SK-N-SH (cell line): ENCODE results near the gene ADGRF4. TPM values are rescaled to one million over a fixed set of nuclear protein-coding genes. Genes with fewer than 3 reads are reported as not detected.

Experiments
- CTCF ChIA-PET: fragments of 300-600, 350-600 bp; formaldehyde crosslinking; extraction: SDS; loops from one replicate; lab custom pipeline; 2021; lab: Yijun Ruan, JAX
- POLR2A ChIA-PET: fragments of 350-600 bp; sonication (Branson Sonifier 250); formaldehyde crosslinking; extraction: SDS; loops from one replicate; lab custom pipeline; 2020; ENCODE audit warnings: antibody characterized with exemption, inconsistent platforms; lab: Yijun Ruan, JAX
- DNase-seq: peaks from one replicate; pipeline ENCODE4 v3.0.0; 2012
- H2AFZ ChIP-seq: fragments of 200-600 bp; sonication (generic); 2 replicates; pipeline ENCODE4 v1.8.1; 2016; ENCODE audit warnings: antibody characterized with exemption, mild to moderate bottlenecking, low read depth
- H3F3A ChIP-seq: fragments of 200-600 bp; sonication (generic); replicated peaks from 2 replicates; pipeline ENCODE3; 2016; ENCODE audit warnings: antibody characterized with exemption, mild to moderate bottlenecking; ENCODE audit not compliant: insufficient read depth
- H3K27ac ChIP-seq, 2 experiments: fragments of 200-500 bp in 1 of 2; fragments of 200-600 bp in 1 of 2; sonication (Bioruptor generic) in 1 of 2; sonication (generic), shearing (Covaris generic) in 1 of 2; 2 replicates each; pipeline versions ENCODE4 v1.5.1 to v1.6.1; 2014 to 2016; ENCODE audit warnings: low read depth in 2 of 2, inconsistent platforms in 1 of 2, low read length in 1 of 2, mild to moderate bottlenecking in 1 of 2, mixed read lengths in 1 of 2
- H3K27me3 ChIP-seq: fragments of 200-600 bp; sonication (generic), shearing (Covaris generic); 2 replicates; pipeline ENCODE4 v1.6.1; 2016; ENCODE audit warnings: mixed run types; ENCODE audit not compliant: insufficient read depth
- H3K36me3 ChIP-seq, 2 experiments: fragments of 200-500 bp in 1 of 2; fragments of 200-600 bp in 1 of 2; sonication (Bioruptor generic) in 1 of 2; sonication (generic) in 1 of 2; replicated peaks in 1 of 2; 2 replicates each; pipeline versions ENCODE3 to v1.5.1; 2014 to 2016; ENCODE audit warnings: low read length in 1 of 2, mild to moderate bottlenecking in 1 of 2; ENCODE audit not compliant: insufficient read depth in 2 of 2, control insufficient read depth in 1 of 2
- H3K4me1 ChIP-seq, 2 experiments: fragments of 200-500 bp in 1 of 2; fragments of 200-600 bp in 1 of 2; sonication (Bioruptor generic) in 1 of 2; sonication (generic), shearing (Covaris generic) in 1 of 2; 2 replicates each; pipeline versions ENCODE4 v1.5.1 to v1.6.1; 2014 to 2016; ENCODE audit warnings: low read depth in 1 of 2, low read length in 1 of 2, mixed run types in 1 of 2; ENCODE audit not compliant: insufficient read depth in 2 of 2, control insufficient read depth in 1 of 2
- H3K4me2 ChIP-seq: fragments of 200-600 bp; sonication (generic), shearing (Covaris generic); 2 replicates; pipeline ENCODE4 v1.6.1; 2017; ENCODE audit warnings: mixed run types
- H3K4me3 ChIP-seq, 2 experiments: fragments of 200-500 bp in 1 of 2; fragments of 200-600 bp in 1 of 2; sonication (Bioruptor generic) in 1 of 2; sonication (generic), shearing (Covaris generic) in 1 of 2; 2 replicates each; pipeline versions ENCODE4 v1.5.1 to v1.8.1; 2014 to 2016; ENCODE audit warnings: low read depth in 2 of 2, inconsistent platforms in 1 of 2, low read length in 1 of 2, mild to moderate bottlenecking in 1 of 2, mixed read lengths in 1 of 2, moderate library complexity in 1 of 2
- H3K79me2 ChIP-seq: fragments of 200-600 bp; sonication (generic); 2 replicates; pipeline ENCODE4 v1.8.1; 2017; ENCODE audit warnings: mild to moderate bottlenecking; ENCODE audit not compliant: insufficient read depth
- H3K9ac ChIP-seq: fragments of 200-600 bp; sonication (generic); 2 replicates; pipeline ENCODE4 v1.6.1; 2017; ENCODE audit warnings: mixed run types
- H3K9me2 ChIP-seq: fragments of 200-600 bp; sonication (generic); 2 replicates; pipeline ENCODE4 v1.6.1; 2017; ENCODE audit warnings: mixed run types
- H3K9me3 ChIP-seq: fragments of 200-600 bp; sonication (generic); 2 replicates; pipeline ENCODE4 v1.6.1; 2017; ENCODE audit warnings: mixed run types, mild to moderate bottlenecking, moderate library complexity
- H4K20me1 ChIP-seq: fragments of 200-600 bp; sonication (generic); 2 replicates; pipeline ENCODE4 v1.6.1; 2017; ENCODE audit warnings: mild to moderate bottlenecking, mixed run types; ENCODE audit not compliant: insufficient read depth
- FOSL2 ChIP-seq: IDR thresholded peaks from 2 replicates; pipeline ENCODE4 v1.4.0; 2012; ENCODE audit warnings: low read depth, mild to moderate bottlenecking, moderate library complexity, borderline replicate concordance
- FOXJ3 ChIP-seq: sonication (generic); formaldehyde crosslinking; IDR thresholded peaks from 2 replicates; pipeline ENCODE4 v1.5.1; 2020; ENCODE audit warnings: mild to moderate bottlenecking, missing genetic modification reagents
- MEF2A ChIP-seq: IDR thresholded peaks from 2 replicates; pipeline ENCODE4 v1.4.0; 2012; ENCODE audit warnings: low read depth, borderline replicate concordance
- MXI1 ChIP-seq: IDR thresholded peaks from 2 replicates; pipeline ENCODE4 v1.6.1; 2012; ENCODE audit warnings: mild to moderate bottlenecking, low read depth, low read length, improper control_type of control experiment
- NRF1 ChIP-seq: IDR thresholded peaks from 2 replicates; pipeline ENCODE4 v1.6.1; 2012; ENCODE audit warnings: low read depth, mild to moderate bottlenecking, low read length
- POLR2AphosphoS5 ChIP-seq: IDR thresholded peaks from 2 replicates; pipeline ENCODE4 v1.6.1; 2012; ENCODE audit warnings: low read depth, low read length
- RAD21 ChIP-seq: IDR thresholded peaks from 2 replicates; pipeline ENCODE4 v1.6.1; 2012; ENCODE audit warnings: mild to moderate bottlenecking, low read length
- RCOR1 ChIP-seq: fragments of 150-350 bp; IDR thresholded peaks from 2 replicates; pipeline ENCODE4 v1.6.1; 2017; ENCODE audit warnings: antibody characterized with exemption, low read length
- REST ChIP-seq: IDR thresholded peaks from 2 replicates; pipeline ENCODE4 v1.6.1; 2012; ENCODE audit warnings: mild to moderate bottlenecking, low read depth, low read length, moderate library complexity
- RFX5 ChIP-seq: IDR thresholded peaks from 2 replicates; pipeline ENCODE4 v1.6.1; 2012; ENCODE audit warnings: mild to moderate bottlenecking, improper control_type of control experiment, low read length
- RXRA ChIP-seq: IDR thresholded peaks from 2 replicates; pipeline ENCODE4 v1.4.0; 2012; ENCODE audit warnings: low read depth, mild to moderate bottlenecking, borderline replicate concordance
- SMC3 ChIP-seq: IDR thresholded peaks from 2 replicates; pipeline ENCODE4 v1.6.1; 2012; ENCODE audit warnings: low read depth, low read length, improper control_type of control experiment
- TCF12 ChIP-seq: IDR thresholded peaks from 2 replicates; pipeline ENCODE4 v1.4.0; 2012
- TEAD4 ChIP-seq: IDR thresholded peaks from 2 replicates; pipeline ENCODE4 v1.4.0; 2012; ENCODE audit warnings: mild to moderate bottlenecking, borderline replicate concordance; ENCODE audit not compliant: insufficient read depth
- YY1 ChIP-seq: IDR thresholded peaks from 2 replicates; pipeline ENCODE4 v1.4.0; 2012; ENCODE audit warnings: low read depth, mild to moderate bottlenecking
- WGBS: methylation state at CpG from one replicate; pipeline ENCODE4 v1.1.6; 2017; ENCODE audit warnings: low lambda C conversion rate; 5-methylcytosine and 5-hydroxymethylcytosine counted together
- polyA plus RNA-seq, 3 experiments: library from polyadenylated mRNA; depleted of rRNA; stranded (reverse); fragments of >200 nt; gene quantifications; 2 replicates each; pipeline ENCODE4 v1.2.3, GENCODE V29; 2012
- TF ChIP-seq, protein P1 (sequence below): fragments of 200-600 bp; sonication (generic); IDR thresholded peaks from 2 replicates; pipeline ENCODE4 v1.6.1; 2017; ENCODE audit warnings: antibody characterized with exemption, mild to moderate bottlenecking, moderate library complexity

Gene ADGRF4
- polyA plus RNA-seq, 1 of the 3 experiments (the other 2 are of a cell fraction): not detected

- CTCF ChIA-PET: no interaction called here
- no peak for DNase-seq
- H3K27ac ChIP-seq: no peak overlapping the region
- no peak for TF ChIP-seq RCOR1
- TF ChIP-seq NRF1: no peak
- TF ChIP-seq TEAD4: no peak
- no peak for TF ChIP-seq RFX5
- TF ChIP-seq MXI1: no peak
- no peak for TF ChIP-seq RAD21
- TF ChIP-seq SMC3: no peak
- no peak for TF ChIP-seq FOSL2
- TF ChIP-seq REST: no peak
- TF ChIP-seq, protein P1, sequence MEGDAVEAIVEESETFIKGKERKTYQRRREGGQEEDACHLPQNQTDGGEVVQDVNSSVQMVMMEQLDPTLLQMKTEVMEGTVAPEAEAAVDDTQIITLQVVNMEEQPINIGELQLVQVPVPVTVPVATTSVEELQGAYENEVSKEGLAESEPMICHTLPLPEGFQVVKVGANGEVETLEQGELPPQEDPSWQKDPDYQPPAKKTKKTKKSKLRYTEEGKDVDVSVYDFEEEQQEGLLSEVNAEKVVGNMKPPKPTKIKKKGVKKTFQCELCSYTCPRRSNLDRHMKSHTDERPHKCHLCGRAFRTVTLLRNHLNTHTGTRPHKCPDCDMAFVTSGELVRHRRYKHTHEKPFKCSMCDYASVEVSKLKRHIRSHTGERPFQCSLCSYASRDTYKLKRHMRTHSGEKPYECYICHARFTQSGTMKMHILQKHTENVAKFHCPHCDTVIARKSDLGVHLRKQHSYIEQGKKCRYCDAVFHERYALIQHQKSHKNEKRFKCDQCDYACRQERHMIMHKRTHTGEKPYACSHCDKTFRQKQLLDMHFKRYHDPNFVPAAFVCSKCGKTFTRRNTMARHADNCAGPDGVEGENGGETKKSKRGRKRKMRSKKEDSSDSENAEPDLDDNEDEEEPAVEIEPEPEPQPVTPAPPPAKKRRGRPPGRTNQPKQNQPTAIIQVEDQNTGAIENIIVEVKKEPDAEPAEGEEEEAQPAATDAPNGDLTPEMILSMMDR: no peak
- TF ChIP-seq MEF2A: no peak
- no peak overlapping the region for H3K4me3 ChIP-seq
- H3K36me3 ChIP-seq: no peaks in the 10 kb centered on the region
- POLR2A ChIA-PET: no interaction called here
- H2AFZ ChIP-seq: no peak overlapping the region
- WGBS: 0% methylated on average over 2 of the region's 2 CpGs
- H3K4me2 ChIP-seq: no peak overlapping the region
- H3F3A ChIP-seq: peaks cover 3% of the 10 kb centered on the region
- H4K20me1 ChIP-seq: no peaks in the 10 kb centered on the region
- no peaks in the 10 kb centered on the region for H3K79me2 ChIP-seq
- no peak overlapping the region for H3K9ac ChIP-seq
- H3K9me2 ChIP-seq: no peaks in the 10 kb centered on the region
- H3K4me1 ChIP-seq: no peaks in the 10 kb centered on the region
- no peaks in the 10 kb centered on the region for H3K27me3 ChIP-seq
- H3K9me3 ChIP-seq: no peaks in the 10 kb centered on the region
Measured at GRCh38 chr6:47729019-47729418, 30.6 kb downstream of the ADGRF4 start.

DNA sequence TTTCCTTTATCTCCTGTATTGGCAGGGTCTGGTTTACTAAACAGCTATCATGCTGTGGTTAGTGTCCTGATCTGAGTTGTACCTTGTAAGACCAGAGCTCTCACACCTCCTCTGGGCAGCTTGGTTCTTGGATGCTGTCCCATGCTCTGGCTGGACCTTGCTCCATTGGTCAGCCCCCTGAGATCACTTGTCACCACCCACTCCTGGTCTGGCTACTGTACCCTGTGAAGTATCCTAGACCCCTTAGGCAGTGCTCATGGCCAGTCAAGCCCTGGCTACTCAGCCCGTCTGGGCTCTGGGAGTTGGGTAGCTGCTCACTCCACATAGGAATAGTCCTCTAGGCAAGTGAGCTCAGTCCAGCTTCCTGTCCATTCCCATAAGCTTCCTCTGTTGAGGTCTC lies 31.1 kb downstream of the ADGRF4 start:
- Histone ChIP-seq H4K20me1 (no peaks in the 10 kb centered on the region), H3K27me3 (no peaks in the 10 kb centered on the region), H3K9ac (no peak overlapping the region), H3F3A (peaks cover 3% of the 10 kb centered on the region), H3K4me2 (no peak overlapping the region), H3K27ac (no peak overlapping the region), H3K9me2 (no peaks in the 10 kb centered on the region), H3K36me3 (no peaks in the 10 kb centered on the region), H3K79me2 (no peaks in the 10 kb centered on the region), H3K4me1 (no peaks in the 10 kb centered on the region), H3K9me3 (no peaks in the 10 kb centered on the region), H3K4me3 (no peak overlapping the region), H2AFZ (no peak overlapping the region)
- POLR2A ChIA-PET: no interaction called here
- 40% methylated on average over 1 of the region's 1 CpG for WGBS
- no peak for DNase-seq
- CTCF ChIA-PET: interaction anchor here (0.9 to 1.0 kb wide), 2 partner anchors 9 to 99 kb away, joined by 3 read pairs; no protein-coding TSS in a partner anchor
- TF ChIP-seq POLR2AphosphoS5 (no peak), YY1 (no peak), RFX5 (no peak), FOXJ3 (CRISPR knock-in tag) (no peak), TEAD4 (no peak), TCF12 (no peak), RXRA (no peak)
- TF ChIP-seq, protein P1: no peak
